ENCODE results near the gene TP53BP2. TPM values are rescaled to one million over a fixed set of nuclear protein-coding genes. Genes with fewer than 3 reads are reported as not detected.

Gene TP53BP2
- total and polyA plus RNA-seq, 12 donors, result 5.9 to 25.3 (median 20.1) TPM

DNA sequence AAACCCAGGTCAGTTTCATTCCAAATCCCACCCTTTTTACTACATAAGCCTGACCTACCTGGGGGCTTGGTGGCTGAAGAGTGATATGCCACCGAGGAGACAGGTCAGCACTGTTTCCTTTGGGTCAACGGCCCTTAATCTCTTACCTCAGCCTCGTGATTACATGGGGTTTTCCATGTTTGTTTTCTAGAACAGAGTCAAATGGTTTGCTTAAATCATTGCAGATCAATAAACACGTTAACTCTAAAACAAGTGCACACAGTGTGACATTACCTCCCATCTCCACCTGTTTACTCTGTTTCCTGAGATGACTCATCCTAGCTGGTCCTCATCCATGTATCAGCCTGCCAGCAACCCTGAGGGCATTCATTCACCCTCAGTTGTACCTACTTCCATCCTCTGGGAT, 40.8 kb upstream of the TP53BP2 start:
- no peak for ATAC-seq
- Histone ChIP-seq H3K9me3 (no peaks in the 10 kb centered on the region), H3K4me3 (no peak overlapping the region), H3K4me1 (peaks cover 0 to 11% (median 0%) of the 10 kb centered on the region in 9 donors), H3K36me3 (no peaks in the 10 kb centered on the region), H3K27me3 (no peaks in the 10 kb centered on the region), H3K27ac (no peak overlapping the region)
- DNase-seq, result no peak
- TF ChIP-seq, protein P1, sequence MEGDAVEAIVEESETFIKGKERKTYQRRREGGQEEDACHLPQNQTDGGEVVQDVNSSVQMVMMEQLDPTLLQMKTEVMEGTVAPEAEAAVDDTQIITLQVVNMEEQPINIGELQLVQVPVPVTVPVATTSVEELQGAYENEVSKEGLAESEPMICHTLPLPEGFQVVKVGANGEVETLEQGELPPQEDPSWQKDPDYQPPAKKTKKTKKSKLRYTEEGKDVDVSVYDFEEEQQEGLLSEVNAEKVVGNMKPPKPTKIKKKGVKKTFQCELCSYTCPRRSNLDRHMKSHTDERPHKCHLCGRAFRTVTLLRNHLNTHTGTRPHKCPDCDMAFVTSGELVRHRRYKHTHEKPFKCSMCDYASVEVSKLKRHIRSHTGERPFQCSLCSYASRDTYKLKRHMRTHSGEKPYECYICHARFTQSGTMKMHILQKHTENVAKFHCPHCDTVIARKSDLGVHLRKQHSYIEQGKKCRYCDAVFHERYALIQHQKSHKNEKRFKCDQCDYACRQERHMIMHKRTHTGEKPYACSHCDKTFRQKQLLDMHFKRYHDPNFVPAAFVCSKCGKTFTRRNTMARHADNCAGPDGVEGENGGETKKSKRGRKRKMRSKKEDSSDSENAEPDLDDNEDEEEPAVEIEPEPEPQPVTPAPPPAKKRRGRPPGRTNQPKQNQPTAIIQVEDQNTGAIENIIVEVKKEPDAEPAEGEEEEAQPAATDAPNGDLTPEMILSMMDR (IDR thresholded peaks at IDR 0.05), result no peak
- 71 to 79% methylated on average over 4 of the region's 4 CpGs for WGBS, 2 donors
- intact Hi-C loops (cut with DNase I), result loop anchor here in 1 of 10 donors (5.0 kb wide), 1 partner anchor 39 kb away; the partner anchor contains the start of gene TP53BP2

DNA sequence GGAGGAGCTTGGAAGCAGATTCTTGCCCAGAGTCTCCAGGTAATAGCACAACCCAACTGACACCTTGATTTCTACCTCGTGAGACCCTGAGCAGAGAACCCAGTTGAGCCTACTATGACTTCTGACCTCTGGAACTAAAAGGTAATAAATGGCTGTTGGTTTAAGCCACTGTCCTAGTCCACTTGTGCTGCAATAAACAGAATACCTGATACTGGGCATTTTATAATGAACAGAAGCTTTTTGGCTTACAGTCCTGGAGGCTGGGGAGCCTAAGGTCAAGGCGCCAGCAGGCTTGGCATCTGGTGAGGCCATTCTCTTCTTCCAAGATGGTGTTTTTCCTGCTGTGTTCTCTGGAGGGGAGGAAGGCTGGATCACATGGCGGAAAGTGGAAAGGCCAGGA, 39.9 kb upstream of the TP53BP2 start:
- no peak overlapping the region for H3K27ac ChIP-seq
- ATAC-seq (no peak), DNase-seq (no peak)
- no peak overlapping the region for H3K4me3 ChIP-seq
- no peaks in the 10 kb centered on the region for H3K36me3 ChIP-seq
- intact Hi-C loops (cut with DNase I), result loop anchor here in 1 of 10 donors (5.0 kb wide), 1 partner anchor 38 kb away; the partner anchor contains the start of gene TP53BP2
- WGBS, 2 donors, result 94 to 97% methylated on average over 3 of the region's 3 CpGs
- H3K27me3 ChIP-seq, result no peaks in the 10 kb centered on the region
- no peaks in the 10 kb centered on the region for H3K9me3 ChIP-seq
- peaks cover 0 to 11% (median 0%) of the 10 kb centered on the region in 9 donors for H3K4me1 ChIP-seq
- TF ChIP-seq, protein P1 (IDR thresholded peaks at IDR 0.05), result no peak

DNA sequence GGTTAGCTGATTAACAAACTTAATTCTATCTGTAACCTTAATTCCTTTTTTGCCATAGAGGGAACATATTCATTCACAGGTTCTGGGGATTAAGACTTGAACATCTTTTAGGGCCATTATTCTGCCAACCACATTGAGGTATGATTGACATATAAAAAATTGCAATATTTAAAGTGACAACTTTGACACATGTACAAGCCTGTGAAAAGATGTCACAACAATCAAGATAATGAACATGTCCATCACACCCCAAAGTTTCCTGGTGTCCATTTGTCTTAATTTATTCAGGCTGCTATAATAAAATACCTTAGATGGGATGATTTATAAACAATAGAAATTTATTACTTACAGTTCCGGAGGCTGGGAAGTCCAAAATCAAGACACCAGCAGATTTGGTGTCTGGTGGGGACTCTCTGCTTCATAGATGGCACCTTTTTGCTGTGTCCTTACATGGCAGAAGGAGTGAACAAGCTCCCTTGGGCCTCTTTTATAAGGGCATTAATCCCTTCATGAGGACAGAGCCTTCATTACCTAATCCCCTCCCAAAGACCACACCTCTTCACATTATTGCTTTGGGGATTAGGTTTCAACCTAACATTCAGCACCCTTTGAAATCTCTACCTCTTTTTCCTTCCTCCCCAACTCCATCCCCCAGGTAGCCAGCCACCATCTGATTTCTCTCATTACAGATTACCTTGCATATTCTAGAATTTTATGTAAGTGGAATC, 33.0 kb upstream of the TP53BP2 start:
- H3K9me3 ChIP-seq, result peaks cover 0 to 4% (median 0%) of the 10 kb centered on the region in 11 donors
- H3K36me3 ChIP-seq, result no peaks in the 10 kb centered on the region
- no peak for DNase-seq
- no peak for ATAC-seq
- H3K4me3 ChIP-seq, result no peak overlapping the region
- no peaks in the 10 kb centered on the region for H3K4me1 ChIP-seq
- TF ChIP-seq, protein P1 (IDR thresholded peaks at IDR 0.05), result no peak
- intact Hi-C loops (cut with DNase I), result no loop called here
- WGBS, 2 donors, result 95 to 96% methylated on average over 1 of the region's 1 CpG
- H3K27ac ChIP-seq, result no peak overlapping the region
- peaks cover 0 to 4% (median 0%) of the 10 kb centered on the region in 7 donors for H3K27me3 ChIP-seq

DNA sequence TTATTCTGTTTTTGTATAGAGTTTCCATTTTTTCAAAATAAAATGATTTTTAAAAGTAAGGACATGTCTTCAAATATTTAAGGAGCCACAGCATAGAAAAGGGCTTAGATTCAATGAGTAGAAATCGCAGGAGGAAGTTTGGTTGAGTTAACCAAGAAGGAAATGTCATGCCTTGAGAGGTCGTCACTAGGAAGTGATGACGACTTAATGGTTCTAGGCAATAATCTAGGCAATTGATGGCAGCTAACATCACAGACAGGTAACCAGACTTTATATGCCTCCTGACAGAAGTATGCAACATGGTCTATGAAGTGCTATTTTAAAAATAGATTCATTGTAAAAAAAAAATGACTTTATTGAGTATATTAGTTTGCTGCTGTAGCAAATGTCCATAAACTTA, 32.1 kb upstream of the TP53BP2 start:
- H3K27ac ChIP-seq, result no peak overlapping the region
- intact Hi-C loops (cut with DNase I), result no loop called here
- ATAC-seq, result no peak
- TF ChIP-seq, protein P1 (IDR thresholded peaks at IDR 0.05), result no peak
- WGBS, 2 donors, result 55 to 72% methylated on average over 3 of the region's 3 CpGs
- peaks cover 0 to 4% (median 0%) of the 10 kb centered on the region in 7 donors for H3K27me3 ChIP-seq
- no peaks in the 10 kb centered on the region for H3K4me1 ChIP-seq
- no peak for DNase-seq
- H3K36me3 ChIP-seq, result no peaks in the 10 kb centered on the region
- no peak overlapping the region for H3K4me3 ChIP-seq
- peaks cover 0 to 4% (median 0%) of the 10 kb centered on the region in 11 donors for H3K9me3 ChIP-seq

All from heart right ventricle (tissue), 16 donors.